ENCODE results near the gene SLC46A2. TPM values are rescaled to one million over a fixed set of nuclear protein-coding genes. Genes with fewer than 3 reads are reported as not detected.

SLC46A2 gene
- total and polyA plus RNA-seq, 2 of the 13 experiments (the other 11 are each of a cell fraction or from before 2014, with no cell fraction given) = not detected

- 87% methylated on average over 6 of the region's 6 CpGs for WGBS (ENCODE audit: low lambda C conversion rate)
- no TSS peak for BruUV-seq (replicated peaks)
Observed at GRCh38 chr9:112849363-112849922, 41.2 kb downstream of the SLC46A2 start.

More at GRCh38 chr9:112849363-112849922, 41.2 kb downstream of the SLC46A2 start:
- Histone ChIP-seq H3K36me3 (replicated peaks in 1 of 2; ENCODE audit: control insufficient read depth in 1 of 2, insufficient read depth in 2 of 2, low read length in 2 of 2) (peaks cover 3 to 15% of the 10 kb centered on the region in 2 experiments), H3K27me3 (ENCODE audit: control insufficient read depth in 1 of 2, insufficient read depth in 2 of 2, low read length in 2 of 2) (no peaks in the 10 kb centered on the region), H3K4me1 (ENCODE audit: insufficient read depth, low read length) (no peaks in the 10 kb centered on the region), H3K4me3 (replicated peaks in 1 of 3; ENCODE audit: insufficient read depth in 1 of 3, low read depth in 2 of 3, low read length in 3 of 3) (no peak overlapping the region), H3K9me3 (ENCODE audit: low read length) (no peaks in the 10 kb centered on the region), H3K79me2 (ENCODE audit: insufficient read depth, low read length) (no peaks in the 10 kb centered on the region), H2AFZ (ENCODE audit: low read length) (no peak overlapping the region), H3K4me2 (ENCODE audit: low read depth, low read length) (no peak overlapping the region), H3K9ac (ENCODE audit: insufficient read depth, low read depth, low read length) (no peak overlapping the region), H3K27ac (ENCODE audit: extremely low read length, insufficient read depth, low read length) (no peak overlapping the region), H4K20me1 (ENCODE audit: insufficient read depth, low read length) (no peaks in the 10 kb centered on the region)
- intact Hi-C loops (cut with micrococcal nuclease; ENCODE audit: unreplicated experiment) (no loop called here), in situ Hi-C loops (cut with HindIII; ENCODE audit: extremely low pct_ligation_motif_present, low pct_unique_long_range_greater_than_20kb) (loop anchor here (5.0 kb wide), 1 partner anchor 43 kb away; the partner anchor contains the start of gene SLC46A2)
- POLR2A ChIA-PET = no interaction called here
- DNase-seq (ENCODE audit: low spot score) (no peak), FAIRE-seq (no peak), ATAC-seq (no peak)
- CTCF ChIA-PET (ENCODE audit: low intra/inter-chr PET ratio, low total read pairs) = no interaction called here
- TF ChIP-seq SATB2 (CRISPR knock-in tag; IDR thresholded peaks at IDR 0.05) (no peak), ZNF280D (CRISPR knock-in tag; IDR thresholded peaks at IDR 0.05) (no peak), ZNF207 (IDR thresholded peaks at IDR 0.05; ENCODE audit: borderline replicate concordance) (no peak), FUBP1 (CRISPR knock-in tag; IDR thresholded peaks at IDR 0.05; ENCODE audit: borderline replicate concordance) (no peak), ZNF251 (CRISPR knock-in tag; IDR thresholded peaks at IDR 0.05) (no peak), SMAD9 (CRISPR knock-in tag; IDR thresholded peaks at IDR 0.05) (no peak), NBN (conservative IDR thresholded peaks at IDR 0.05) (no peak), PAX8 (CRISPR knock-in tag; IDR thresholded peaks at IDR 0.05; ENCODE audit: borderline replicate concordance) (no peak), TOPORS (CRISPR knock-in tag; IDR thresholded peaks at IDR 0.05) (no peak), CENPX (CRISPR knock-in tag; IDR thresholded peaks at IDR 0.05) (no peak), ERF (CRISPR knock-in tag; IDR thresholded peaks at IDR 0.05) (no peak), ZNF143 (CRISPR knock-in tag; IDR thresholded peaks at IDR 0.05) (no peak), NFIB (CRISPR knock-in tag; IDR thresholded peaks at IDR 0.05; ENCODE audit: borderline replicate concordance) (no peak), EP300 (IDR thresholded peaks at IDR 0.05; ENCODE audit: low read depth in 2 of 2, low read length in 2 of 2) (no peak), EP300 (CRISPR knock-in tag; IDR thresholded peaks at IDR 0.05; ENCODE audit: borderline replicate concordance) (no peak), POGZ (CRISPR knock-in tag; IDR thresholded peaks at IDR 0.05) (no peak), ZMYM2 (CRISPR knock-in tag; IDR thresholded peaks at IDR 0.05) (no peak), ATF4 (CRISPR knock-in tag; IDR thresholded peaks at IDR 0.05) (no peak), ZNF296 (CRISPR knock-in tag; conservative IDR thresholded peaks at IDR 0.05) (no peak)
